Measurements from ENCODE around the gene CFAP410.
A peak's percentile ranks its signal among the peaks of the same experiment; 100 is the strongest.
"Not testable (repeated sequence)": the region's sequence is repeated elsewhere in the genome, so short reads cannot be mapped to it uniquely, and the experiment has no call there.

CFAP410 gene

DNA sequence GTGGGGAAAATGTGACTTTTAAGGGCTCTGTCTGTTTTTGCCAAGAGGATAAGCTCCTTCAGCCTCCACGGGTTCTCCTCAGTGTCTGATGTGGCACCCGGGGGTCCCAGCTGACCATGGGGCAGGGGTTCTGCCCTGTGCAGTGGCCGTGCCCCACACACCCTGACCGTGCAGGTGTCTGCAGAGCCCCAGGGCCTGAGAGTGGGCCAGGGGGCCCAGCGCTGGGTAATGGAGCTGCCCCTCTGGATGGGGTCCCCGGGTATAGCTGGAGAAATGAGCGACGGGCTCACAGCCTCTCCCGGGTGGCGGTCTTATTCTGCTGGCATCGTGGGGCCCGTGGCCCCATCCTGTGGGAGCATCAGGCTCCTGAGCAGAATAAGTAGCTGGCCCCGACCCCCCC lies 42.3 kb downstream of the CFAP410 start:
- no peak for DNase-seq

DNA sequence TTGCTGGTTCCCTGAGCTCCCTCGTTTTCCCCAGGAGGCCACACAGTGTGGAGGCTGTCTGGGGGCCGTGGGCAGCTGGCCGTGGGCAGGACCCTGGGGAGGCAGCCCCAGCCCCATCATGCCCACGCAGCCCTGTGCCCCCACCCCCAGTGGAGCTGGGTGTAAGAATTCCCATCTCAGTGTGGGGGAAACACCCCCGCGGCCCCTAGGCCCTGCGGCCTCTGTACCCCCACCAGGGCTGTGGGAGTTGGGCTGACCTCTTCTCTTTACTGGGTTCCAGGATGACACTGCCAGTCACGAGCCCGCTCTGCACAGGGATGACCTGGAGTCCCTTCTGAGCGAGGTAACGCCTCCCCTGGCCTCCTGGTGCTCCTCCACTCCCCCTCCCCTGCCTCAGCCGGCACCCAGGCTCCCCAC lies 43.1 kb downstream of the CFAP410 start:
- DNase-seq = no peak

DNA sequence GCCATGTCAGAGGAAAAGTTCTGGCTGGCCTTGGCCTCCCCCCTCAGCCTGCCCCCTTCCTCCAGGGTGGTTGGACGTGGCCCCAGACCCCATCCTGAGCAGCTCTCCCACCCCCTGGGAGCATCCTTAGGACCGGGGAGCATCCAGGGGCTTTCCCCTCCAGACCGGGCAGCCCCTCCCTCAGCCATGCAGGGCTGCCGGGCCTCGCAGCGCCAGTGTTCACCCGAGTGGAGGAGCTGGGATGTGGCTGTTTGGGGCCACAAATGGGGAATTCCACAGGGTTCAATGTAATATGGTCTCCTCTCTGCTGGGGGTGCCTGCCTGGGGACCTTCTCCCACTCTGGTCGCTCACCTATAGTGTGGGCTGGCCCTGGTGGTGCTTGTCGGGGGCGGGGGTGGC lies 43.5 kb downstream of the CFAP410 start:
- no peak for DNase-seq

DNA sequence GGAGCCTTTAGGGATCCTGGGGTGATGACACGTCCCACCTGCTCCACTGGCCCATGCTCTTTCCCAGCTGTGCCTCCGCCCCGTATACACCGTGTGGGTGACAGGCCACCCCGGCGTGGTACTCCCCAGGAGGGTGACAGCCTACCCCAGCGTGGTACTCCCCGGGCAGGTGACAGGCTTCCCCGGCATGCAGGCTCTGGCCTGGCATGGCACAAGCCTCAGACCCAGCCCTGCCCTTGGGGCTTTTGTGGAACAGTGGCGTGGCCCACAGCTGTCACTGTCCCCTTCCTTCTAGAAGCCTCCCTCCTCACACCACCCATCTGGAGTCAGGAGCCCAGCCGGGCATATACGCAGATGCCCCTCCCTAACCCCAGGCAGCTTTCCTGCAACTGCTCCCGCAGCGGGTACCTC lies 44.0 kb downstream of the CFAP410 start:
- DNase-seq = no peak

DNA sequence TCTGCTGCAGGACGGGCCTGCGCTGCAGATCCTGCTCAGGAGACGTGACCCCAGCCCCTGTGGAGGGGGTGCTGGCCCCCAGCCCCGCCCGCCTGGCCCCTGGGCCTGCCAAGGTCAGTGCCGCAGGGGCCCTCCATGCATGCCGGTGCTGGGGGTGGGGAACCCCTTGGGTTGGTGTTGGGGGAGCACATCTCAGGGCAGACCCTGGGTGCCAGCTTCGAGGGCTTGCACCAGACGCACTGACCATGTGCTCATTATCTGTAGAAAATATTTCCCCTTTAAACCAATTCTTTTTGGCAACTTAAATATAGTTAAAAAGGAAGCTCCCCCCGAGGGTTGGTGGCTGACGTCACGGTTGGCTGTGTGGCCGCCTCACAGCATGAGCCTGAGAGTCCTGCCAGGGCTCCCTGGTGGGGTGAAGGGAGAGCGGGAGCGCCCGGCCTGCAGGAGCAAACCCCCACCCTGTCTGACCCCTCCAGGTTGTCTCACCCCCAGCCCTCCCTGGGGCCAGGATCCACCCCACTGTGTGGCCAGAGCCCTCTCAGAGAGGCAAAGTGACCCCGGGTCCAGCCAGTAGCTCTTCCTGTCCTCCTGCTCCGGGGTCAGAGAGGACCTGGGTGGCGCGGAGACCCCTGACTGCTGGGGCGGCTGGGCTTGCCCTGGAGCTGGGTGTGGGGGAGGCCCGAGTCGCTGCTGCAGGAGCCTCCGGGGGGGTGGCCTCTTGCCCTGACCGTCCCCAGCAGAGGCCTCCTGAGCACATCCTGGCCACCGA lies 44.6 kb downstream of the CFAP410 start:
- peak; percentile 26 for DNase-seq

DNA sequence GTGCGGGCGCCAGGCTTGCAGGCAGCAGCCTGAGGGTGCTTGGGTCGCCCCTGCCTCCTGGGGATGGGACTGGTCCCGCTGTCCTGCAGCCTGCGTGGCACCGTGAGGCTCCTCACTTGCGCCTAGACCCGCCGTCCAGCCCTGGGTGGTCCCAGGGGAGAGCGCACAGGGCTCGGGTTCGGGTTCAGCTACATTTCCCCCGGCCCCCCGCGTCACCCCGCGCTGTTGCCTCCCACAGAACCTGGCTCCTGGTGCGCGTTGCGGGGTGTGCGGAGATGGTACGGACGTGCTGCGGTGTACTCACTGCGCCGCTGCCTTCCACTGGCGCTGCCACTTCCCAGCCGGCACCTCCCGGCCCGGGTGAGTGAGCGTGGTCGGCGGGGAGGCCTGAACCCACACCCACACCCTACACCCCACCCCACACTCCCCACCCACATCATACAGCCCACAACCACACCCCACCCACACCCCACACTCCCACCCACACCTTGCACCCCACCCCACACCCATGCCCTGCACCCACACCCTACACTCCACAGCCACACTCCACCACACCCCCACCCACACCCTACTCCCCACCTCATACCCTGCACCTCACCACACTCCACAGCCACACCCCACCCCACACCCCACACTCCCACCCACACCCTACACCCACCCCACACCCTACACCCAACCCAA lies 45.5 kb downstream of the CFAP410 start:
- DNase-seq = peak; percentile 67

DNA sequence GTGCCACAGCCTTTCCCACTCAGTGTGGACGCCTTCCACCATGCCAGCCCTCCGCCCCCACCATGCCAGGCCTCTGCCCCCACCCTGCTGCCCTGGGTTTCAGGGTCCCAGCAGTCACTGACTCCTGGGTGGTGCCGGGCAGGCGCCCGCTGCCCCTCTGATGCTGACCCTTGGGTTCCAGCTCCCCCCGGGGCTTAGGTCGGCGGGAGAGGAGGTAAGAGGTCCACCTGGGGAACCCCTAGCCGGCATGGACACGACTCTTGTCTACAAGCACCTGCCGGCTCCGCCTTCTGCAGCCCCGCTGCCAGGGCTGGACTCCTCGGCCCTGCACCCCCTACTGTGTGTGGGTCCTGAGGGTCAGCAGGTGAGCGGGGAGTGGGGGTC lies 46.4 kb downstream of the CFAP410 start:
- no peak for DNase-seq

DNA sequence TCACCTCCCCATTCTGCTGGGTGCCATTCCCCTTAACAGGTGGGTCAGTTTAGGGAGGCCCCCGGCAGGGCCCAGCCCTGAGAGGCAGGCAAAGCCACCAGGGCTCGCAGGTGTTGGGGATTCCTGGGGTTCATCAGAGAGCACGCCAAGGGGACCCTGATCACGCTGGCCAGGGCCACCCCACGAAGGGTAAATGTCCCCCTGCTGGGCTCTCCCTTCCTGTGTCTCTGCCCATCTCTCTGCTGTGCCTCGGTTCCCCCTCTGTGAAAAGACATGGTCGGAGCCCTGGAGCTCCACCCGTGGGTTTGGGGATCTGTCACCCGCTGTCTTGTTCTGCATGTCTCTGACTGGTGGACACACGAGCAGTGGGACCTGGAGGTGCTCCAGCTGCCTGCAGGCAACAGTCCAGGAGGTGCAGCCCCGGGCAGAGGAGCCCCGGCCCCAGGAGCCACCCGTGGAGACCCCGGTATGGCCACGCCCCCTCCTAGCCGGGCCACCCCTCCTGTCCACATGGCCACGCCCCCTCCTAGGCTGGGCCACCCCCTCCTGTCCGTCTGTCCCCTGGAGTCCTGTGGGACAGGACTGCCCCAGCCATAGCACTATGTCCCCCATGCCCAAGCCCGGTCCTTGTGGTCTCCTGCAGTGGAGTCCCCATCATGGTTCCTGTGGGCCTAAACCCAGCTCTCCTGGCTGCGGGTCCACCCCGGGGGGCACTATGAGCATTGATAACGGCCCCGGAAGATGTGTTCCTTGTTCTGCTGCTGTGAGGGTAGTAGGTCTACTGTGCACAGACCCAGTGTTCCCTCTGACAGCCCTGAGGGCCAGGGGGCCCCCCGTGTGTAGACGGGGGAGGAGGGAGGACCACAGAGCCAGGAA lies 47.0 kb downstream of the CFAP410 start:
- DNase-seq = no peak

DNA sequence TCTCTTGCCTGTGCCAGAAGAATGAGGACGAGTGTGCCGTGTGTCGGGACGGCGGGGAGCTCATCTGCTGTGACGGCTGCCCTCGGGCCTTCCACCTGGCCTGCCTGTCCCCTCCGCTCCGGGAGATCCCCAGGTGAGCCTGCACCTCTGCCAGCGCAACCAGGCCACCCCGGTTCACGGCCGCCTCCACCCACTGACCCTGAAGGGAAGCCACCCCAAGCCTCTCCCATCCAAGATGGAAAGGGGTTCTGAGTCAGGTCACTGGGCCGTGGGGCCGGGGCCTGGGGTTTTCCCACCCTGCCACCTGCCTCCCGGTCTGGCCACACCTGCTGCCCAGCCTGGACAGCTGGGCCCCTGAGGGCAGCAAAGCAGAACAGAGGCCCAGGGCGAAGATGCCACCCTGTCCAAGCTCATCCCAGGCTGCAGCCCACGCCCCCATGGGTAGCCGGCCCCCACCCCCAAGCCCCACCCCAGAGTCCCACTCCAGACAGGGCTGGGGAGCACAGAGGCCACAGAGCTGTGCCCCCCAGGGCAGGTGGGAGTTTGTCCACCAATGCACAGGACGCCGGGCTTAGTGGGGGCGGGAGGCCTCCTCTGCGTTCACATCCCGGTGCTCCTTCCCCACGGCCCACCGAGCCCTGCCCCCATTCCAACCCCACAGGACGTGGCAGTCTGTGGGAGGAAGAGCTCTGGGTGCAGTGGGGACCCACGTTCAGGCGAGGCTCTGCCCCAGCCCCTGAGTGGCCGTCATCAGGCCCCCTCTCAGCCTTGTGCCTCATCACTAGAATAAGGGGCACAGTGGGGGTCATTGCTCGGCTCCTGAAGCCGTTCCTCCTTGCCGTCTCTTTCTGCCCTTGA lies 47.9 kb downstream of the CFAP410 start:
- no peak for DNase-seq

DNA sequence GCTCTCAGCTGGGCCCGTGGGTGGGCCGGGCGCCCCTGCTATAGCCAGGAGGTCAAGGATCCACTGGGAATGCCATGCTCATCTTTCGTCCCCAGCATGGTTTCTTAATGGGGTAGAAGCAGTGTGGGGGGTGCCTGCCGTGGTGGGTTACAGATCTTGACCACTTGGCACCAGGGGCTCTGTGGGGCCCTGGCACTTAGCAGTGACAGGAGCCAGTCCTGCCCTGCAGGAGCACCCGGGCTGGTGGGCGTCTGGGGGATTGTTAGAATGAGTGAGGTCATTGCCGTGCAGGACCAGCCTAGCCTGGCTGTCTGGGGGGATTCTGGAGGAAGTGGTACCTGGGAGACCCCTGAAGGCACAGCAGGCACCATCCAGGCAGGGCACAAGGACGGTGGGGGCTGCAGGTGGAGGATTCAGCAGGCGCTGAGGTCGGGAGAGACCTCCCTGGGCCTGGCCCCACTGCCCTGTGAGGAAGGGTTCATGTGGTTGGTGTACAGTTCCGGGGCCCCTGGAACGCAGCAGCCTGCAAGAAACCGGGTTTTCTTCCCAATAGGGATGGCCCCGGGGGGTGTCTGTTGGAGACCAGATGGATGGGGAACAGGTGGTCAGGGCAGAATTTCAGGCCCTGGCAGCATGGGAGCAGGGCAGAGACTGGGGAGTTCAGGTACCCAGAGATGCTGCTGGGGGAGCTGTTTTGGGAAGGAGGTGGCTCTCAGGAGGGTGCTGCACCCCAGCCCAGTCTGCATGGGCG lies 48.7 kb downstream of the CFAP410 start:
- no peak for DNase-seq

DNA sequence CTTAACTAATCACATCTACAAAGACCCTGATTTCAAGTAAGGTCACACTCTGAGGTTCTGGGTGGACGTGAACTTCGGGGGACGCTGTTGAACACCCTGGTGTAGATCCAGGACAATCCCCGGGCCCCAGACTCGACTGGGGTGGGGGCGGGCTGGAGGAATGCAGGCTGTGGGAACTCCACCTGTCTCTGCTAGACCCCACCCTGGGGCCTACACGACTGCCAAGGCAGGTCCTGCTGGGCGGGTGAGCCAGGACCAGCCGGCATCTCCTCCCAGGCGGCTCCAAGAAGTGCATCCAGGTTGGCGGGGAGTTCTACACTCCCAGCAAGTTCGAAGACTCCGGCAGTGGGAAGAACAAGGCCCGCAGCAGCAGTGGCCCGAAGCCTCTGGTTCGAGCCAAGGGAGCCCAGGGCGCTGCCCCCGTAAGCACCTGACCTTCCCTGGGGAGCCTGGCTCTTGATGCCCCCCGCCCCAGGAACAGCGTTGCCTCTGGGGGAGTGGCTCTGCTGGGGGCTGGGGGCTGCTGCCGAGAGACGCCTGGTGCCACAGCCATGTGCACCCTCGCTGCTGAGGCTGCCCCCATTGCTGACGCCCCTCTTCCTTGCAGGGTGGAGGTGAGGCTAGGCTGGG lies 49.7 kb downstream of the CFAP410 start:
- DNase-seq = no peak

DNA sequence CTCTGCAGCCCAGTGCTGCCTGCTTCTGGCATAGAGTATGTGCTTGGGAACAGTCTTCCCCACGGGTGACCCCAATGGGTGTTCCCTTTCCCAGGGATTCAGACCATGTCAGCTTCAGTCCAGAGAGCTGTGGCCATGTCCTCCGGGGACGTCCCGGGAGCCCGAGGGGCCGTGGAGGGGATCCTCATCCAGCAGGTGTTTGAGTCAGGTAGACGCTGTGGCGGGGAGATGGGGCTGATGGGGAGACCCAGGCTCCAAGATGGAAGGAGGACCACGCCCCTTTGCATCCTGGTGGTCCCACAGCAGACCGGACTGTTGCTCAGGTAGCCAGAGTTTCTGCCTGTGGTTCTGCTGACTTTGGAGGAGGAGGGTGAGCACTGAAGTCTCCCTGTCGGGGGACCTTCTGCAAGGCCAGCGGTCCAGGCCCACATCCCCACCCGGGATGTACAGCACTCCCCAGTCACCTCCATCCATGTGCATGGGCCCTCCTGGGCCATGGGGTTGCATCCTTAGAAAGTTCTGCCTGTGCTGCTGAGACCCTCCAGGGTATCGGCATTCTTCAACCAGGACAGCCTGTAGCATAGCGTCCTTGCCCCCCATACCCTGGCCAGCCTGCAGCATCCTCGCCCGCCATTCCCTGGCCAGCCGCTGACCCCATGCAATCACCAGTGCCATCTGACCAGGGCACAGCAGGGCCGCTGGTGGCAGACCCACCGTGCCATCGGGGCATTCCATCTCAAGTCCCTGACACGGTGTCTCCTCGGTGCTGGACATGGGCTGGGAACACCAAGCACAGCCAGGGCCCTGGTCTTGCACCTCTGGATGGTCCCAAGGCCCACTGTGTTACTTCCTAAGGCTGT lies 50.7 kb downstream of the CFAP410 start:
- no peak for DNase-seq

DNA sequence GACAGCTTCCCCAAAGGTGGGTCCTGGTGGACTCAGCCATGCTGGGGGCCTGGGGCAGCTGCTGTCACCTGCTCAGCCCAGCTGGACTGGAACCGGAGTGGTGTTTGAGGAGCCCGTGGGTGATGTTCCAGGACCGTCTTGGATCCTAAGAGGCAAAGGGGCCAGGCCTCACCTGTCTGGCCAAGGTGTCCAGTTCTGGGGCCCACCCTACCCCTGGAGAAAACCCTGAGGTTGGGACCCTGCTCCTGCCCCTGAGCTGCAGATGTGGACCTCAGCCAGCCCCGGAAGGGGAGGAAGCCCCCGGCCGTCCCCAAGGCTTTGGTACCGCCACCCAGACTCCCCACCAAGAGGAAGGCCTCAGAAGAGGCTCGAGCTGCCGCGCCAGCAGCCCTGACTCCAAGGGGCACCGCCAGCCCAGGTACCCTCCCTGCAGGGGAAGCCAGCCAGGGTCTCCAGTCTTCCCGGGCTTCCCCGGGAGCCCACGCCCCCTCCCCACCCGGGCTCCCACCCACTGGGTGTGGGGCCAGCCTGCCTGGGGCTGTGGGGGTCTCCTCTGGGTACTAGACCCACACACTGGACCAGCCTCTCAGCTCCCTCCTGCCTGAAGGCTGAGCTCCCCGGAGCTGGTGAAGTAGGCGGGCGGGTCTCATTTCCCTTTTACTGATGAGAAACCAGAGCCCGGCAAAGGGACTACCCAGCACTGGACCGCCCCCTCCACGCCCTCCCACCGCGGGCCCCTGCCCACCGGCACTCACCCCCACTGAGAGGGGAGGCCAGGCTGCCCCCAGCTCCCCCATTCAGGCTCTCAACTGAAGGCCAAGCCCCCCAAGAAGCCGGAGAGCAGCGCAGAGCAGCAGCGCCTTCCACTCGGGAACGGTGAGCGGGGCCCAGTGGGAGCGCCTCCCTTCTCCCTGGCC lies 52.2 kb downstream of the CFAP410 start:
- DNase-seq = no peak

DNA sequence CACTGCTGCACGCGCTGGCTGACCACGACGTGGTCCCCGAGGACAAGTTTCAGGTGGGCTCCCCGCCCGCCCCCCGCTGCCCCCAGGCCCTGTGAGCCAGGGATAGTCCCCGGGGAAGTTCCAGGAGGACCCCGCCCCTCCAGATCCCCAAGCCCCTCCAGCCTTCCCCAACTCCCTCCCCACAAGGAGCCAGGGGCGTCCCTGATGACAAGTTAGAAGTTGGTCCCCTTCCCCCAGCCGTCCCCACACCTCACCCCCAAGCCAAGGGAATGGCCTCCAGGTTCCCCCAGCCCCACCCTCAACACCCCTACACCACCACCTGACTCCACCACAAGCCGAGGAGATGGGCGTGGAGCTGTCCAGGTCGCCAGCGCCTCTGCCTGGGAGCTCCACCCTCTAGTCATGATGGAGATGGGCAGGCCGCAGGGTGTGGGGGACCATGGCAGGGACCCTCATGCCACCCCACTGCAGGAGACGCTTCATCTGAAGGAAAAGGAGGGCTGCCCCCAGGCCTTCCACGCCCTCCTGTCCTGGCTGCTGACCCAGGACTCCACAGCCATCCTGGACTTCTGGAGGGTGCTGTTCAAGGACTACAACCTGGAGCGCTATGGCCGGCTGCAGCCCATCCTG lies 53.0 kb downstream of the CFAP410 start:
- no peak for DNase-seq

DNA sequence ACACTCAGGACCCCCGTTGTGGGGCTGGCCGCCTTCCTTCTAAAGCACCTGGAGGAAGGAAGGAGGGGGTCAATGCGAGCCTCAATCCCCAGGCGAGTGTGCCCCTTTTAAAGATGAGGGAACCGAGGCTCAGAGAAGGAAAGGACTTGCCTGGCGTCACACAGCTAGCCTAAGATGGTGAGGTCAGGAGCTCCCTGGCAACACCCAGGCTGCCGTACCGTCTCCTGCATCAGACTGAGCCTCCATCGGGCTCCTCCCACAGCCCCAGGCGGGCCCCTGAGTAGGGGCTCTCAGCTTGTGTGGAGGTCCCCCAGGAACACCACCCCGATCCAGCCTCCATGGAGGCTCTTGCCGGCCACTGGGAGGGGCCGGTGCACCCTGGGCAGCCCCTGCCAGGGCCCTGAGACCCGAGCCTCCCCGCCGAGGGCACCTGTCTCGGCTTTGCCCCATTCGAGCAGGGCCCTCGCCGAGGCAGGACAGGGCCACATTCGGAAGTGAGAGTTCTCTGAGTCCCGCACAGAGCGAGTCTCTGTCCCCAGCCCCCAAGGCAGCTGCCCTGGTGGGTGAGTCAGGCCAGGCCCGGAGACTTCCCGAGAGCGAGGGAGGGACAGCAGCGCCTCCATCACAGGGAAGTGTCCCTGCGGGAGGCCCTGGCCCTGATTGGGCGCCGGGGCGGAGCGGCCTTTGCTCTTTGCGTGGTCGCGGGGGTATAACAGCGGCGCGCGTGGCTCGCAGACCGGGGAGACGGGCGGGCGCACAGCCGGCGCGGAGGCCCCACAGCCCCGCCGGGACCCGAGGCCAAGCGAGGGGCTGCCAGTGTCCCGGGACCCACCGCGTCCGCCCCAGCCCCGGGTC lies 53.8 kb downstream of the CFAP410 start, which contains the start of gene AIRE:
Gene AIRE (plus strand): TSS at position 739 of the 855 bp plus-strand sequence. CDS start 131 bp downstream, outside the sequence.
- no peak for DNase-seq

DNA sequence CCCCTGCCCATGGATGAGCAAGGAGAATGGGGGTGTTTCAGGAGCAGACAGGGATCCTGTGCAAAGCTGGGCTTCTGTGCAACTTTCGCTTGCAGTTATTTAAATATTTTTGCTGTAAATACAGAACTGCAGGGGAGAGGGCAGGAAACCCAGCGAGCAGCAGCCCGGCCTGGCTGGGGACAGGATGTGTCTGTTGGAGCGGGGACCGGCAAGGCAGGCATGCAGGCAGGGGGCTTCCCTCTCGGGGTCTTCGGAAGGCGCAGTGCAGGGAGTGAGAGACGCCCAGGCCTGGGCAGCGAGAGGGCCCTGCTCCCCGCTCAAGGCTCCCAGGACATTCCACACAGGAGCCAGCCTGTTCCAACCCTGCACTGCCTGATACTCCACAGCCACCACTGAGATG lies 55.2 kb downstream of the CFAP410 start:
- DNase-seq = no peak

DNA sequence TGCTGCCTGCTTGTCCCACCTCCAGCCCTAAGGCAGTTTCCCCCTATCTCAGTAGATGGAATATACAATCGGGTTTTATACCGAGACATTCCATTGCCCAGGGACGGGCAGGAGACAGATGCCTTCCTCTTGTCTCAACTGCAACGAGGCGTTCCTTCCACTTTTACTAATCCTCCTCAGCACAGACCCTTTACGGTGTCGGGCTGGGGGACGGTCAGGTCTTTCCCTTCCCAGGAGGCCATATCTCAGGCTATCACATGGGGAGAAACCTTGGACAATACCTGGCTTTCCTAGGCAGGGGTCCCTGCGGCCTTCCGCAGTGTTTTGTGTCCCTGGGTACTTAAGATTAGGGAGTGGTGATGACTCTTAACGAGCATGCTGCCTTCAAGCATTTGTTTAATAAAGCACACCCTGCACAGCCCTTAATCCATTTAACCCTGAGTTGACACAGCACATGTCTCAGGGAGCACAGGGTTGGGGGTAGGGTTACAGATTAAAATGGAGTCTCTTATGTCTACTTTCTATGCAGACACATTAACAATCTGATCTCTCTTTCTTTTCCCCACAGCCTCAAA lies 55.9 kb downstream of the CFAP410 start:
- not testable (repeated sequence) for DNase-seq

Data from CD4-positive, alpha-beta T cell treated with Interleukin-21 for 1 hour (primary cell).